ENCODE measurements around the gene BRD1. TPM values are rescaled to one million over a fixed set of nuclear protein-coding genes. Genes with fewer than 3 reads are reported as not detected.

BRD1 gene
- total and polyA plus RNA-seq, 3 donors from 2014 or later, result 113 to 122 (median 114) TPM

DNA sequence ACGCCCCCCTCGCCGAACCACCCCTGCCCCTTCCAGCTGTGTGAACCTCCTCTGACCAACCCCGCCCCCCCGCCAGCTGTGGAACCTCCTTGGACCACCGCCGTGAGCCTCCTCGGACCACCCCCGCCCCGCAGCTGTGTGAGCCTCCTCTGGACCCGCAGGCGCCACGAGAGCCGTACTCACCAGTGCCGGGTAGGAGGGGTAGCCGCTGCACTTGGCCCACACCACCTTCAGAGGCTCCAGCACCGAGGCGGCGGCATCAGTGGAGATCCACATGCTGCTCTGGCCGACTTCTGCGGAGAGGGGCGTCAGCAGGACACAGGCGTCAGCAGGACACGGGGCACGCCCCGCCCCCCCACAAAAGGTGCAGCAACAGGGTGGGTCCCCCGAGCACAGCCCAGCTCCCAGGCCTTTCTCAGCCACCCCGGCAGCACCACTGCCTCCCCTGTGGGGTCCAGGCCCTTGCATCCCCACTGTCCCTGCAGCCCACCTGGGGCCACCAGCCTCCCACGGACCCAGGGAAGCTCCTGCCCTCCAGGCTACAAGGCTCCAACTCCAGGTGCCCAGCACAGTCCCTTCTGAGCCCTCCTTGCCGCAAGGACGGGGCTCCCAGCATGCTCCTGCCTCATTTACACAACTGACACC, 51.7 kb downstream of the BRD1 start:
- Histone ChIP-seq H3K4me3 (no peak overlapping the region), H3K27me3 (no peaks in the 10 kb centered on the region), H3K9me3 (no peaks in the 10 kb centered on the region), H3K27ac (no peak overlapping the region), H3K36me3 (ENCODE audit: low read depth, missing control alignments) (no peaks in the 10 kb centered on the region), H3K4me1 (peaks cover 16% of the 10 kb centered on the region)
- no peak for TF ChIP-seq POLR2A (IDR thresholded peaks at IDR 0.05)
- no peak for TF ChIP-seq CTCF (IDR thresholded peaks at IDR 0.05)
- 90 to 91% methylated on average over 11 to 28 of the region's 31 CpGs for WGBS, 2 donors
- intact Hi-C loops (cut with DNase I; ENCODE audit: low total_unique reads), result no loop called here
- DNase-seq, result no peak

DNA sequence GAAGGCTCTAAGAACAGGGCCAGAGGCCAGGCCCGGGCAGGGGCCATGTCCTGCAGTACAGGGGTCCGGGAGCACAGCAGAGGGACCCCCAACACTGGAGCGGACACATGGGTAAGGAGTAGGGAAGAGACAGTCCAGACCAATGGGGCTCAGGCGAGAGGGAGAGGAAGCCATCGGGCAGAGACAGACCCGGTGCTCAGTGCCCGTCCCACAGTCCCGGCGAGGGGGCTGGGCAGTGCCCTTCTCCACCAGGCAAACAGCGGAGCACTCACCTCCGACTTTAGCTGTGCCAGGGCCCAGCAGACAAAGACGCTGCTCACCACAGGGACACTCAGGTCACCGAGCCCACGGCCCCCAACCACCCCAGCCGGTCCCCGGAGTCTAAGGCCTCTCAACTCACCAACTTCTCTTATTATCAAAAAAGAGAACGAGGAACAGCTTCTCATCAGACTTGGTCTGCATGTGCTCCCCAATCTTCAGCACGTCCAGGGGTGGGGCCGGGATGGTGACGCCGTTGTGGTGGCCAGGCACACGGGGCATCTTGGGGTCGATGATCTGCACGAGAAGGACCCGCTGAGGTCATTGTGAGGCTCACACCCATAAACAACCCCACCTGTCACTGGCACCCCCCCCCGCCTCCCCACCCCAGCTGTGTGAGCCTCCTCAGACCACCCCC, 52.3 kb downstream of the BRD1 start:
- no peaks in the 10 kb centered on the region for H3K9me3 ChIP-seq
- intact Hi-C loops (cut with DNase I; ENCODE audit: low total_unique reads), result no loop called here
- TF ChIP-seq CTCF (IDR thresholded peaks at IDR 0.05) (no peak), POLR2A (IDR thresholded peaks at IDR 0.05) (no peak)
- H3K4me3 ChIP-seq, result no peak overlapping the region
- no peak for DNase-seq
- H3K27me3 ChIP-seq, result no peaks in the 10 kb centered on the region
- no peak overlapping the region for H3K27ac ChIP-seq
- no peaks in the 10 kb centered on the region for H3K36me3 ChIP-seq (ENCODE audit: low read depth, missing control alignments)
- peaks cover 11% of the 10 kb centered on the region for H3K4me1 ChIP-seq
- 90 to 95% methylated on average over 19 to 26 of the region's 26 CpGs for WGBS, 2 donors

DNA sequence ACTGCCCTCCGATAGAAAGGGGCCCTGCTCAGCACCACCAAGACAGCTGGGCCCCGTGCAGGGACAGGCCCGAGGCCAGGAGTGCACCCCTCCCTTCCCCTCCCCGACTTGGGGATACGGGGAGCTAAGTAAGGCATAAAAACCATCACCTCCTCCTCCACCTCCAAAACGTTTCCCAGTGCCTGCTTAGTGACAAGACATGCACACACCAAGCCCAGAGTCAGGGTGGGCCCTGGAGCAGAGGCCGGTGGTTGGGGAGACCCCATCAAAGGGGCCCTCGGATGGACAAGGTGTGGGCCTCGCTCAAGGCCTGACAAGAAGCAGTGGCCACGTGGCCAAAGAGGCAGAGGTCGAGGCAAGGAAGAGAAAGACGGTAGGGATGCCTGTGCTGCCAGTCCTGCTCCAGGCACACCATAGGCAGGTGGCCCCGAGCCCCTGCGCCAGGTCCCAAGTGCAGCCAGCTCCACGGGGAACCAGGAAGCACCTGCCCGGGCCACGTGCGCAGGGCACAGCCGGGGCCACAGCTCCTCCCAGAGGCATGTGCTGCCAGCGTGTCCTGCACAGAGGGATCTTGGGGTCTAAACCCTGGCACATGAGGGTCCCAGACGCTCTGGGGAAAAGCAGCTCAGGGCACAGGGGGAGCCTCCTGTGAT, 53.0 kb downstream of the BRD1 start:
- H3K9me3 ChIP-seq, result no peaks in the 10 kb centered on the region
- 83% methylated on average over 19 to 21 of the region's 21 CpGs for WGBS, 2 donors
- H3K27me3 ChIP-seq, result no peaks in the 10 kb centered on the region
- H3K4me1 ChIP-seq, result peaks cover 4% of the 10 kb centered on the region
- no peak overlapping the region for H3K4me3 ChIP-seq
- no peaks in the 10 kb centered on the region for H3K36me3 ChIP-seq (ENCODE audit: low read depth, missing control alignments)
- no peak for DNase-seq
- TF ChIP-seq POLR2A (IDR thresholded peaks at IDR 0.05) (no peak), CTCF (IDR thresholded peaks at IDR 0.05) (no peak)
- no peak overlapping the region for H3K27ac ChIP-seq
- intact Hi-C loops (cut with DNase I; ENCODE audit: low total_unique reads), result no loop called here

DNA sequence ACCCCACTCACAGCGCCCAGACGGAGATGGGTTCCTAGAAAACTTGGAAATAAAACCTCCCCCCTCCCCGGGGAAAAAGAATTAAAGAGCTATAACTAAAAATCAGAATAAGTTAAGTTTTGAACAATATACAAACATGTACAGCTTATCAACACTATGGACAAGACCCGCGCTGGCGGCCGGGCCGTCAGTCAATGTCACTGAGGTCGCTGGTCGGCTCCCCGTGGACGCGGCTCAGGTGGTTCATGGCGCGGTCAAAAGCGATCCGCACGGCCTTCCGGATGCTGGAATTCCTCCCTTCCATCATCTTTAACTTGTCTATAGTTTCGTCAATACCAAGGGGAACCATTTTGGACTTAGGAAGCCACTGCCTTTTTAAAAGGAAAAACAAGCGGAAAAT, 53.6 kb downstream of the BRD1 start:
- no peaks in the 10 kb centered on the region for H3K27me3 ChIP-seq
- H3K4me3 ChIP-seq, result no peak overlapping the region
- H3K4me1 ChIP-seq, result no peaks in the 10 kb centered on the region
- no peaks in the 10 kb centered on the region for H3K9me3 ChIP-seq
- no peaks in the 10 kb centered on the region for H3K36me3 ChIP-seq (ENCODE audit: low read depth, missing control alignments)
- intact Hi-C loops (cut with DNase I; ENCODE audit: low total_unique reads), result no loop called here
- no peak for DNase-seq
- WGBS, 2 donors, result 94 to 95% methylated on average over 21 of the region's 21 CpGs
- no peak for TF ChIP-seq CTCF (IDR thresholded peaks at IDR 0.05)
- H3K27ac ChIP-seq, result no peak overlapping the region
